Hematopoietic multipotent progenitor cell treated with erythropoietin and hydrocortisone succinate and interleukin-3 and kit ligand, for 17 days (in vitro differentiated cells): ENCODE measurements around the gene NEGR1.
"Not testable (repeated sequence)": the region's sequence is repeated elsewhere in the genome, so short reads cannot be mapped to it uniquely, and the experiment has no call there.

Experiments
- DNase-seq: peaks from one replicate; pipeline ENCODE4 v3.0.0-alpha.2; 2015; ENCODE audit warnings: low spot score

The NEGR1 gene

DNA sequence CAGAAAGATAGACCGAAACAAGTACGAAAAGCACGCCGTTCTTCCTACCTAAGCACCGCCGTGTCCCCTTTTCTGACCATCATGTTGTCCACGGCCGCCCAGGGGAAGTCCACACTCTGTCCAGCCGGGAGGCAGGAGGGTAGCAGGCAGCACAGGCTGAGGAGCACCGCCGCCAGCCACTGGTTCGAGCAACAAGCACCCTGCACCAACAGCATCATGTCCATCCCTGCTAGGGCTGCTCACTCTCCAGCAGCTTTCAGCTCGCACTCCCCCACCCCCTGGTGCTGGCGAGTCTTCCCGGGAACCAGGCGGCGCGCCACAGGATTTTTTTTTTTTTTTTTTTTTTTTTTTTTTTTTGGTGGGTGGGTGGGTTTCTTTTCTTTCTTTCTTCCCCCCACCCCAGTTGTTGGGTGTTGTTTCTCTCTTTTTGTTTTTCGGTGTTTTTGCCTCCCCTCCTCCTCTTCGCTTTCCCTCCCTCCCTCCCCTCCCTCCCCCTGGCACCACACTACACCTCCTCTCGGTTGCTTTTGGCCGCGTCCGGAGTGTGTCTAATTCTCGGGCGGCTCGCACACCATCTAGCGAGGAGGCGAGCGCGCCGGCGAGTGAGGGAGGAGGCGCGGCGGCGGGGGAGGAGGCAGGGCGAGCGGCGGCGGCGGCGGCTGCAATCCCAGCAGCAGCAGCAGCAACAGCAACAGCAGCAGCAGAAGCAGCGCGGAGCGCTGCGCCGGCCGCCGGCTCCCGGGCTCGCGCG, at the start of gene NEGR1:
Gene NEGR1, minus strand, starts transcription at position 269 of the 751 bp plus-strand sequence.
- DNase-seq: no peak

DNA sequence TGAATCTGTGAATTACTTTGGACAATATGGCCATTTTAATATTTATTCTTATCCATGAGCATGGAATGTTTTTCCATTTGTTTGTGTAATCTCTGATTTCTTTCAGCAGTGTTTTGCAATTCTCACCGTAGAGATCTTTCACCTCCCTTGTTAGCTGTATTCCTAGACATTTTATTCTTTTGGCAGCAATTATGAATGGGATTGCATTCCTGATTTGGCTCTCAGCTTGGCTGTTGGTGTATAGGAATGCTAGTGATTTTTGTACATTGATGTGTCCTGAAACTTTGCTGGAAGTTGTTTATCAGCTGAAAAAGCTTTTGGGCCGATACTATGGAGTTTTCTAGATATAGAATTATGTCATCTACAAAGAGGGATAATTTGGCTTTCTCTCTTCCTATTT, 44.2 kb upstream of the NEGR1 start:
- no peak for DNase-seq

DNA sequence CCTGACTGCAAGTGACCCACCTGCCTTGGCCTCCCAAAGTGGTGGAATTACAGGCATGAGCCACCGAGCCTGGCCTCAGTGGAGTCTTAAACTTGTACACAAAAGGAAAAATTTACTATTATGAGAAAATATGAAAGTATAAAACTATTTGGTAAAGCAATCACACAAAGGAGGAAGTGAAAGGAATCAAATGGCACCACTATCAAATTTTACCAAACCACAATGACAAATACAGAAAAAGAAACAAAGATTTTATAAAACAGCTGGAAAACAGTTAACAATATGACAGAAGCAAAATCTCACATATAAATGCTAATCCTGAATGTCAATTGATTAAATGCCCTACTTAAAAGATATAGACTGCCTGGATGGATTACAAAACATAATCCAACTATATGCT, 42.1 kb upstream of the NEGR1 start:
- no peak for DNase-seq

DNA sequence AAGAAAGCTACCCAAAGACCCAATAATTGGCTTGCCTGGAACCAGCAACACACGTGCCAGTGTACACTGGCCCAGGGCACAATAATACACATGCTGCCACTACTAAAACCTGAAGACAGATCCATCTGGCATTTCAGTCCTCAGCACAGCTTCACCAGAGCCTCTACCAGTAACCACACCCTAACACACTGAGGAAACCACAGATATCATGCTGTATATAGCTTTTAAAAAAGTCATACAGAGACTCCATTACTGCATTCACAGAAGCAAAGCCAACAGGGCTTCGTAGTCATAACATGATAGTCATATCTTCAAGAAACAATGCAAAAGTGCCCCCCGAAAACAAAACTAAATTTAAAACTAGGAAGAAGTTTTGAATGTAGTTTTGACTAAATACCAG, 40.6 kb upstream of the NEGR1 start:
- no peak for DNase-seq

DNA sequence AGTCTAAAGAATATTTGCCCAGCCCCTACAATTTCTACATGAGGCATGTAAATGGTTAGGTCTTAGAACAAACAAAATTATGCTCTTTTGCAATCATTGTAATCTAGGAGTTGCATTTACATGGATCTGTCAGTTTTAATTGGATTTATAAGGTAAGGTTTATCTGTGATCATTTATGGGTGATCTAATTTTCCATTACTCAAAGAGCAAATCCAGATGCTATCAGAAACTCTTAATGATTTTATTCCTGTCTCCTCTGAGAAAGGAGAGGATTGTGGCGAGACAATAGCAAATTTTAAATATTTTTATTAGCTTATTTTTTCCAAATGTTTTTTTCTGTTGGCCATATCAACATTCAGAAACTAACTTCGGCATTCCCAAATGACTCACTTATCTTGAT, 14.2 kb upstream of the NEGR1 start:
- DNase-seq: no peak

DNA sequence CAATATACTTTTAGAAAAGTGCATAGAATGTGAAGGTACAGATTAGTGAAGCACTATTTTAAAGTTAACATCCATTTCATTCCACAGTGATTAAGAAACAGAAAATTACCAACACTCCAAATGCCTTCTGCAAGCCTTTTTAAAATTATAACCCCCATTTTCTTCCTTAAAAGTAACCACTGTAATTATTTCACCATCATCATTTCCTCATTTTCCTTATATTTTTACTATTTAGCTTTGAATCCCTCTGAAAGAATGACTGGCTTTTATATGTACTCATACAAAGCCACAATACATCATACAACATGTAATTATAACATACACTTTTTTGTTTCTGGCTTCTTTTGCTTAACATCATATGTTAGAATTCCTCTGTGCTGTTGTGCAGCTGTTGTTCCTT, 6.5 kb upstream of the NEGR1 start:
- DNase-seq: no peak

DNA sequence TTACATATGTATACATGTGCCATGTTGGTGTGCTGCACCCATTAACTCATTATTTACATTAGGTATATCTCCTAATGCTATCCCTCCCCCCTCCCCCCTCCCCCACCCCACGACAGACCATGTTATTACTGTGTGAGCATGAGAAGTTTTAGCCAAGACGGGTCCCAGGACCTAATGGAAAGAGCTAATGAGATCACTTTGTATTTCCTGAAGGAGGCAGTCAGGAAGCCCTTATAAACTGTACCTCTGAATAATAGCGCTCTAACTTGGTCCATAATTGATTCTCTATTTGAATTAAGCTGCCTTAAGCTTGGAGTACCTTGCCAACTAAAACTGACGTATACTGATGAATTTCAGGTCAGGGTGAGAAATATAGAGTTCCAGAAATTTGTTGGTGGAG, 4.1 kb upstream of the NEGR1 start:
- DNase-seq: no peak

DNA sequence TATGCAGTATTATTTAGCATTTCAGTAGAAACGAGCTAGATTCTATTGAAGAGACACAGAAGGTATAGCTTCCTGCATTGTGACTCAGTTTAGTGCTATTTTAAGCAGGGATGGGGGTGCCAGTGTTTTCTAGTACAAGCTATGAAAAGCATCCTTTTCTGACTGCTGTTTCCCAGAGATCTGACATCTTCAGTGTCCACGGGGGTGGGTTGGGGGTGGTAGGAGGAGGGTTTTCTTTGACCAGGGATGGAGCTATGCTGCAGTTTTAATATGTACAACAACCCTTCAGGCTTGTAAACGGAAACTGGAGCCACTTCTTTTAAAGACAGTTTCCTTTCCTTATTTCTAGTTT, 2.7 kb upstream of the NEGR1 start:
- DNase-seq: no peak

DNA sequence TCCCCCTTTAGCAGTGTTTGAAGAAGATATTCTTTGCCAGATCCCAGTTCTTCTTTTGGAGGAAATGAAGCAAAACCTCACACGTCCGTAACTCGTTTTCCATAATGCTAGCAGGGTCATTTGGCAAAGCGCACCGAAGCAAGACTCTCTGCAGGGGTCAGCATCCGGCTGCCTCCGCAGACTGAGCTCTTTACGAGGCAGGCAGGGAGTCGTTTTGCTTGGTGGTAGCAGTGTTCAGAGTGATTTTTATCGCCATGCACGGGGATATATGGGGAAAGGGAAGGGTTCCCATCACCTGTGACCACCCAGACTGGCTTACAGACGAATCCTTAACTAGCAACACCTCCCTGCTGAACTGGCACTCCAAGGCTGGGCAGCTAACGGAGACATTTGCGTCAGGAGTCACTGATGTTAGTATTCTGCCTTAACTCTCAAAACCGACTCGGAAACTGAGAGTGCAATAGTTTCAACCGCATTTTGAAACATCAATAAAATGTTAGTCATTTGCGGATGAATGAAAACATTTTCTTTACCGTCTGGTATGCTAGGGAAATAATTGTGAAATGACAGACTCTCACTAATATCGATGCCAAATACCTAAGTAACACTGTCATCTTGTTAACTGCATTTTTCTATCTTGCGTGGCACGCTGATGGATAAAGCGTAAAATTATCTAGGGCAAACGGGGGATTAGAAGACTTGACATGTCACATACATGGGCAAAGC, 2.2 kb upstream of the NEGR1 start:
- no peak for DNase-seq

DNA sequence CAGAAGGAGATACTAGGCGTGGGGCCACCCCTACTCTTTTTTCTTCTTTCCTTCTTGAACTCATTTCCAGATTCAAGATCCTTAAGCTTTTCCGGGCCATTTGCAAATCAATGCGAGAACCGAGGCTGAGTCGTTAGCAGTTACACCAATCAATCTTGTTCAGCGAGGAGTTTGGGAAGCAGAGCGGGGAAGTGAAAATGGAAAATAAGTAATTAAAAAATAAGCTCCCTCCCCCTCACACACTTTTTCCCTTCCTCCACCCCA, 1.7 kb upstream of the NEGR1 start:
- no peak for DNase-seq

DNA sequence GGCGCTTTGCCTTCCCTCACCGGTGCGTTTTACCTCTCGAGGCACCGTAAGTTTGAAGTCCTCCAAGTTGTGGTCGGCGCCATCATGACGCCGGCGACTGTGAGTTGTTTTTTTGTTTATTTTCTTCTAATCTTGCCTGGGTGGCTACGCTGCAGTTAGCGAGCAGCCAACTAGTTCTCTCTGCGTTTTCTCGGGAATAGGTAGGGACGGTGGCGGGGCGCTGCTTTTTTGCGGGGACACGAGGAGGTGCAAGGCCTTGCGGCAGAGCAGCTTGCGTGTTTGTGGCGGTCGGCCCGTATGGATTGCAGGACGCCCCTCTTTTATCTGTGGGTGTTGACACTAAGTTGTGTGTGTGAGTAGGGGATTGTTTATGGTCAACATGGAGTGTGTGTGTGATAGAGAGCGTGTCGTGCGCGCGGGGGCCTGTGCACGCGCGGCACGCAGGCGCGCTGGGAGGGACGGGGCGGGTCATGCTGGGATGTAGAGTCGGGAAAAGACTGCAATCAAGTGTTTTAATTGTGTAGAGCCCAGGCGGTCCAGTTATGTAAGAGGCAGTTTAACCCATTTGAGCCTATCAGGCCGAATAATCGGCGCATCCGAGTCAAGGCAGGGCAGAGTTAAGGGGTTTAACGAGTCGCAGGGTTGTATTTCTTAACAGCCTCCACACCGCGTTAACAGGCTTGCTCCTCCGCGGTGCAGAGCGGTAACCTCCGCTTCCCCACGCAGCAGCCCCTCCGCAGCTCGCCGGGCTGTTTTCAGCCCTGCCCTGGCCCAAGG, 1.2 kb upstream of the NEGR1 start:
- no peak for DNase-seq

DNA sequence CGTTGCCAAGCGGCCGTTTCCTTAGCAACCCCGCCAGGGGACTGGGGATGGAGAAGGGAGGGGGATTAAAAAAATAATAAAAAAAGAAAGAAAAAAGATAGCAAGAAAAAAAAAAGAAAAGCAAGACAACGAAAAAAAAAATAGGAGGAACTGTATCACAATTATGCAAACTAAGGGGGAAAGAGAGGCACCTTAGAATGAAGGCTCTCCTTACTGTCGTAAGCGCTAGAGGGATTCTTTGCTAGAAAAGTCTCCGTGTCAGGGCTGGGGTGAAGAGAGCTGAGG, 625 bp upstream of the NEGR1 start:
- DNase-seq: no peak

DNA sequence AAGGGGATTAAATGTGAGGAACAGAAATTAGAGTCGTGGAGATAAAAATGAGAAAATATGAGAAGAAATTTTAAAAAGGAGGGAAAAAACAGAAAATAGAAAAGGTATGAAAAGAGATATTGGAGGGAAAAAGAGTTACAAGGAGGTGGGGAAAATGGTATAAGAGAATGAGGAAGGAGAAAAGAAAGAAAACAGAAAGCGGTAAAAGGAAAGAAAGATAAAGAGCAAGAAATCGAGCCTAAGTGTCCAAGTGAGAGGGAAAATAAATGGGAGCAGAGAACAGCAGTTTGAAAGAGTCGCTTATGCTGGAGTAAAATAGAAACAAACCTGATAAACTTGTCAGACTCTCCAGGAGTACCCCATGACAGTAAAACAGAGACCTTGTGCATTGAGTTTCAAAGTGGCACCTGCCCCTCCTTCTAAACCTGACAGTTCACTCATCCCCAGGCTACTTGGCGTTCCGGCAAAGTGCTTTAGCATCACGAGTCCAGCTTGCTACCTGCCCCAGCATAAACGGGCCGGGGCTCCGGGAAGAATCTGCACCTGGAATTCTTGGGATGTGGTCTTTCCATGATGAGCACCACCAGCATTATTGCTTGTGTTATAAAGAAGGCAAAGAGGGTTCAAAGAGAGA, 585 bp downstream of the NEGR1 start:
- DNase-seq: no peak

DNA sequence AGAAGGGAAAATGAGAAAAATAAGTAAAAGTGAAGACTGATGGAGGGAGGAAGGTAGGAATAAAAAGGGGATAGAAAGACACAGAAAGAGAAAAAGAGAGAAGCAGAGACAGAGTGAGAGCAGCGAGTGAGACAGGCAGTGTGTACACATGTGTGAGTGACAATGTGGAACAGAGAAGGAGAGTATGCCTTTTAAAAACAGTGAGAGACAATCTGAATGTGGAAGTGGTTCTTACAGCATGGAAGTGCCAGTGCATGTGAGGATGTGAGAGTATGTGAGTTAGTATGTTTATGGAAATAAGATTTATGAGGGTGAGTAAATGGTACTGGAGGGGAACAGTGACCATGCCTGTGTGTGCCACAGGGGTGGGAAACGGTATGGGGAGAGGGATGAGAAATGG, 1.2 kb downstream of the NEGR1 start:
- DNase-seq: no peak

DNA sequence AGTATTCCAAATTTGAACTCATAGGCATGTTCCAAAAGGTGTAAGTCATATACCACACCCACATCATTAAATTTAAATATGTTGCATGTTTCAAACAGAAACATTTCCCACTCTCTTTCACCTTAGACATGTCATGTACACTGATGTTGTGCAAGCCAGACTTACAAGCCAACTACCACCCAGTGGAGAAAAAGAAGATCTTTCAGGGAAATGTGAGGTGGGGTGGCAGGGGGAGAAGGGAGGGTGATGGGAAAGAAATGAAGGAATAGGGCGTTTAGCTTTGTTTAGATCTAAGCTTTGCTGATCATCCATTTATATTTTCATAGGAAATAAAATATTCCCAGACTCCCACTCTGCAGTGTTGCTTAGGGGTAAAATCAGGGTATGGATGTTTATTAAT, 1.6 kb downstream of the NEGR1 start:
- no peak for DNase-seq

DNA sequence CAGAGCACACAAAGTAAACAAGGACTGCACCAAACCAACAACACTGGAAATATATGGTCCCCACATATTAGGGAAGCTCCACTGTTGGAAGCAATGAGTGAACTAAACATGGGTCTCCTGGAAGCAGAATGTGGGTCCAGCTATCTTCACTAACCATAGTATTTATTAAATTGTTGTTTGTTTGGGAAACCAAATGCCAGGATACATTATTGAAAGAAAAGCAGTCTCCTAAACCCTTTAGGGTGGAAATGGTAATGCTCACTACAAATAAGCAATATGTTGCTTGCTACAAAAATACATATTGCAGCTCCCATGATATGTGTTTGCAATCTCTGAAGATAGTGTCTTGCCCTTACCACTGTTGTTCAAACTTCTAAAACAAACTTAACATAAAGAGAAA, 2.2 kb downstream of the NEGR1 start:
- no peak for DNase-seq

DNA sequence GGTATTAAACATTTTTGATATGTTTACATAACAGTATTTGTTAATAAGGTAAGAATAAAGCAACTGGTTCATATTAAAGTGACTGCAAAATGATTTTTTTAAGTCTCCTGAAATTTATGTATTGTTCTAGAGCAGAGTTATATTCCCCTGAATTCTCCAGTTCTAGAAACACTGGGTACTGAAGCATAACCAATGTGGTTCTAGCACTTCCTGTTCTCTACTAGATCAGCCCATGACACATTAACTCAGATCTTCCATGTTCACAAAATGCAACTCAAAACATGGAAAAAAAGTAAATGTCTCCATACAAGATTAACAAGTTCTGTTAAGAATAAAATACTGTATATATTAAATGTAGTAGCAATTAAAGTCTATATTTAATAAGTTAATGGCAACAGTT, 3.9 kb downstream of the NEGR1 start:
- DNase-seq: no peak

DNA sequence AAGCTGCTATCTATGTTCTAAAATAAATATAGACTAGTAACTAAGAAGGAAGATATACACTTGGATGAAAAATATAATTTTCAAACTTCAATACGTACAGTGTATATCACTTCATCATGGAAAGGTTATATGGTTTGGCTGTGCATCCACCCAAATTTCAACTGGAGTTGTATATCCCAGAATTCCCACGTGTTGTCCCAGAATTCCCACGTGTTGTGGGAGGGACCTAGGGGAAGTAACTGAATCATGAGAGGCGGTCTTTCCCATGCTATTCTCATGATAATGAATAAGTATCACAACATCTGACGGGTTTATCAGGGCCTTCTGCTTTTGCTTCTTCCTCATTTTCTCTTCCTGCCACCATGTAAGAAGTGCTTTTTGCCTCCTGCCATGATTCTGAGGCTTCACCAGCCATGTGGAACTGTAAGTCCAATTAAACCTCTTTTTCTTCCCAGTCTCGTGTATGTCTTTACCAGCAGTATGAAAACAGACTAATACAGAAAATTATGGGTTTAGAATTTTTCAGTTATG, 10.7 kb downstream of the NEGR1 start:
- DNase-seq: no peak

DNA sequence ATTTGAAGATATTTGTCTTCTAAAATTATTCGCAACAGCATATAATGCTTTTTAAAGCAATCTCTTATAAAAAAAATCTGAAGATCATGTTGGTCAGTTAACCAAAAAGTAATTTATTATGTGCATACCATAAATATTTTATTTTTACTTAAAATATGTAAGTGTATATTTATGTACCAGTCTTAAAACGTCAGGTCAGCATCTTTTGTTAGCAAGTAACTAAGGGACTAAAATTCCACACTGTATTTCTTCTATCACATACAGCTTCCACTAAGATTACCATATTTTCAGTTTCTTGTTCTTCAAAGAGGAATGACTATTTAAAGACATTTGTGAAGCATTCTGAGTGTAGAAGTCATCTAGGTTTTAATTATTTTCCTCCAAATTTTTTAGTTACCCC, 19.6 kb downstream of the NEGR1 start:
- no peak for DNase-seq

DNA sequence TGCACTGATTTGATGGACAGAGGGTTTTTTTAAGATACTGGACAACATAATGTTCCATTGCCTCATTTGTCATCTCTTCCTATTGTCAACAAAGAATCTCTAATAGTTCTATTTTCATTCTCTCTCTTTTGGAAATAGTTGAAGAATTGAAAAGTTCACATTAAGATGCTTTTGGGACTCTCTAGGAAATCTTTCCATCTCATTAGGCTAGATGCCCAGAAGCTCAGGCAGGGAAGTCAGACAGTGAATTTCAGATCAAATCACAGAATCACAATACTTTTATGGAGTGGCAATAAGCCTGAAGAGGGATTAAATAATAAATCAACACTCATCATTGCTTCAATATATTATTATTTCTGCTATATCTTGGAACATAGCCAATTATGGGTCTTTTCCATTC, 29.2 kb downstream of the NEGR1 start:
- DNase-seq: no peak

DNA sequence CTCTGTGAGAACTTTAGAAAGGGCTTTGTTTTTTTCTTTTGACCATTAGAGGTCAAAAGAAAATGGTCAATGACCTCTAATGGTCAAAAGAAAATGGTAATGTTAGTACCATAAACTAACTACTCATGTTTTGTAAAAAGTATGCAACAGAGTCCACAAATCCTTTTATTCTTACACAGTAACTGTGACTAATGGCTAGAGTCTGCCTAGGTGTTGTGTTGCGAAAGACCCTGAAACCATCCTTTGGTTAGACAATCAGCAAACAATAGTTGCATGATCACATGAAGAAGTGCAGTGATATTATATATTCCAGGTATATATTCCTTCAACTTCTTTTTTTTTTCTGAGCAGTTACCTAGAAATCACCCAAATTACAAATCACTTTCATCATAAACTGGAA, 40.9 kb downstream of the NEGR1 start:
- no peak for DNase-seq

DNA sequence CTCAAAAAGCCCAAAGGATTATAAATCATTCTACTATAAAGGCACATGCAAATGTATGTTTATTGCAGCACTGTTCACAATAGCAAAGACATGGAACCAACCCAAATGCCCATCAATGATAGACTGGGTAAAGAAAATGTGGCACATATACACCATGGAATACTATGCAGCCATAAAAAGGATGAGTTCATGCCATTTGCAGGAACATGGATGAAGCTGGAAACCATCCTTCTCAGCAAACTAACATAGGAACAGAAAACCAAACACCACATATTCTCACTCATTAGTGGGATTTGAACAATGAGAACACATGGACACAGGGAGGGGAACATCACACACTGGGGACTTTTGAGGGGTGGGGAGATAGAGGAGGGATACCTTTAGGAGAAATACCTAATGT, 46.4 kb downstream of the NEGR1 start:
- not testable (repeated sequence) for DNase-seq

DNA sequence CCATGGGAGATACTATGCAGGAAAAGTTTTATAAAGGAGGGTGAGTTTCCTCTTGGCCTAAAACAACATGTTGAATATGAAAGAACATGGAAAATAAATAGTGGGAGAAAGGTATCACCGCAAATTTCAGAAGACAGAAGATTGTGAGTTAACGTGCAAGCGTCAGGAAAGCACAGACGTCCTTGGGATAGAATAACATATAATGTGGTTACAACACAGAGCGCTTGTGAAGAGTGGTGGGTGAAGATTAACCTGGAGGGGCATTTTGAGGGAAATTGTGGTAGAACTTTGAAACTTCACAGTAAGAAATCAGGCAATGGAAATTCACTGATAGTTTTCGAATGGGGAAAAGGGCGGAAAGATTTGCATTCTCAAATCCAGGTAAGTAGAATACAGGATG, 47.3 kb downstream of the NEGR1 start:
- DNase-seq: no peak
